ENCODE measurements around the gene PIH1D2. TPM values are rescaled to one million over a fixed set of nuclear protein-coding genes. Genes with fewer than 3 reads are reported as not detected.
"Not testable (repeated sequence)": the region's sequence is repeated elsewhere in the genome, so short reads cannot be mapped to it uniquely, and the experiment has no call there.

PIH1D2 gene
- total and polyA plus RNA-seq, 2 donors (not counting 1 experiment from before 2014, with no cell fraction given), result 0.06 to 0.67 TPM

- H3K36me3 ChIP-seq (replicated peaks in 1 of 2; ENCODE audit: control extremely low read depth in 1 of 2, control insufficient read depth in 1 of 2, extremely low read depth in 1 of 2, insufficient read depth in 2 of 2, low read length in 1 of 2), result peaks cover 3 to 36% of the 10 kb centered on the region in 2 experiments
- intact Hi-C loops (cut with micrococcal nuclease), result no loop called here
- no peaks in the 10 kb centered on the region for H3K27me3 Mint-ChIP-seq
- H3K4me2 ChIP-seq (replicated peaks; ENCODE audit: low read depth, low read length, poor library complexity, severe bottlenecking), result no peak overlapping the region
- no peak overlapping the region for H2AFZ ChIP-seq (ENCODE audit: insufficient read depth, low read depth, low read length, poor library complexity, severe bottlenecking)
- no peaks in the 10 kb centered on the region for H3K27me3 ChIP-seq (replicated peaks in 1 of 4; ENCODE audit: control extremely low read depth in 1 of 4, control insufficient read depth in 3 of 4, insufficient read depth in 4 of 4, low read length in 3 of 4)
- TF ChIP-seq EZH2 (IDR thresholded peaks at IDR 0.05; ENCODE audit: borderline replicate concordance, insufficient read depth, low read depth, low read length, poor library complexity, severe bottlenecking), result no peak
- TF ChIP-seq, protein P1, sequence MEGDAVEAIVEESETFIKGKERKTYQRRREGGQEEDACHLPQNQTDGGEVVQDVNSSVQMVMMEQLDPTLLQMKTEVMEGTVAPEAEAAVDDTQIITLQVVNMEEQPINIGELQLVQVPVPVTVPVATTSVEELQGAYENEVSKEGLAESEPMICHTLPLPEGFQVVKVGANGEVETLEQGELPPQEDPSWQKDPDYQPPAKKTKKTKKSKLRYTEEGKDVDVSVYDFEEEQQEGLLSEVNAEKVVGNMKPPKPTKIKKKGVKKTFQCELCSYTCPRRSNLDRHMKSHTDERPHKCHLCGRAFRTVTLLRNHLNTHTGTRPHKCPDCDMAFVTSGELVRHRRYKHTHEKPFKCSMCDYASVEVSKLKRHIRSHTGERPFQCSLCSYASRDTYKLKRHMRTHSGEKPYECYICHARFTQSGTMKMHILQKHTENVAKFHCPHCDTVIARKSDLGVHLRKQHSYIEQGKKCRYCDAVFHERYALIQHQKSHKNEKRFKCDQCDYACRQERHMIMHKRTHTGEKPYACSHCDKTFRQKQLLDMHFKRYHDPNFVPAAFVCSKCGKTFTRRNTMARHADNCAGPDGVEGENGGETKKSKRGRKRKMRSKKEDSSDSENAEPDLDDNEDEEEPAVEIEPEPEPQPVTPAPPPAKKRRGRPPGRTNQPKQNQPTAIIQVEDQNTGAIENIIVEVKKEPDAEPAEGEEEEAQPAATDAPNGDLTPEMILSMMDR (IDR thresholded peaks at IDR 0.05), result no peak
- no peak overlapping the region for H3K4me3 Mint-ChIP-seq
- H3K4me1 Mint-ChIP-seq, result no peaks in the 10 kb centered on the region
- peaks cover 8% of the 10 kb centered on the region for H3K79me2 ChIP-seq (ENCODE audit: control insufficient read depth, insufficient read depth, low read length)
- CTCF ChIA-PET, result interaction anchor here (2.0 kb wide), 1 partner anchor 17 kb away, joined by 7 read pairs; no protein-coding TSS in a partner anchor
- no peak overlapping the region for H3K4me3 ChIP-seq (ENCODE audit: control extremely low read depth in 1 of 5, extremely low read depth in 1 of 5, insufficient read depth in 1 of 5, low read depth in 2 of 5, low read length in 4 of 5)
- no peaks in the 10 kb centered on the region for H3K4me1 ChIP-seq (ENCODE audit: control insufficient read depth in 2 of 2, insufficient read depth in 2 of 2, low read length in 2 of 2)
- no peaks in the 10 kb centered on the region for H3K9me3 ChIP-seq (ENCODE audit: control extremely low read depth in 1 of 3, control insufficient read depth in 2 of 3, insufficient read depth in 1 of 3, low read length in 2 of 3)
- DNase-seq (no peak), ATAC-seq (ENCODE audit: low read depth) (no peak)
- POLR2A ChIA-PET, result no interaction called here
- H3K9me3 Mint-ChIP-seq (ENCODE audit: insufficient read depth), result no peaks in the 10 kb centered on the region
- H3K9ac ChIP-seq (ENCODE audit: low read length), result no peak overlapping the region
- H3K27ac Mint-ChIP-seq, result no peak overlapping the region
- no peak overlapping the region for H3K27ac ChIP-seq (ENCODE audit: low read length in 2 of 2)
- H4K20me1 ChIP-seq (ENCODE audit: control insufficient read depth, insufficient read depth, low read length, poor library complexity, severe bottlenecking), result no peaks in the 10 kb centered on the region
Measured at GRCh38 chr11:112096194-112096593, 22.4 kb upstream of the PIH1D2 start.

DNA sequence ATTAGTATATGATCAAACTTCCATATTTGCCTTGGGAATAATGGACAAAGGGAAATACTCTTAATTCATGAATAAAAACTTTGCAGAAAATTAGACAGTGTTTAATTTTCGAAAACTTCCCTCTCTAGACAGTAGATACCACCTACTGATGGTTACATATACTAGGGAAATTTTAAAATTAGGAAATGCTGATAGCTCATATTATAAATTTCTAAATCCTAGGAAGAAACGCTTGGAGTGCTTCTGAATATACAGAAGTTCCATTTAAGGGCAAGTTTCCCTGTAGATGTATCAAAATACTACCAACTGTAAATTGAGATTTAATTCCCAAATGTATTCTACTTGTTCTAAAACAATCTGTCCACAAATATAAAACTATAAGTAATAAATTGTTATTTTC, 21.5 kb upstream of the PIH1D2 start:
- H3K4me1 Mint-ChIP-seq; intact Hi-C loops (cut with micrococcal nuclease); H3K27me3 ChIP-seq (replicated peaks in 1 of 4; ENCODE audit: control extremely low read depth in 1 of 4, control insufficient read depth in 3 of 4, insufficient read depth in 4 of 4, low read length in 3 of 4); H3K9me3 ChIP-seq (ENCODE audit: control extremely low read depth in 1 of 3, control insufficient read depth in 2 of 3, insufficient read depth in 1 of 3, low read length in 2 of 3); H3K4me3 Mint-ChIP-seq; H3K27ac ChIP-seq (ENCODE audit: low read length in 2 of 2); DNase-seq; ATAC-seq (ENCODE audit: low read depth); H3K4me2 ChIP-seq (replicated peaks; ENCODE audit: low read depth, low read length, poor library complexity, severe bottlenecking); H3K4me1 ChIP-seq (ENCODE audit: control insufficient read depth in 2 of 2, insufficient read depth in 2 of 2, low read length in 2 of 2); H3K4me3 ChIP-seq (ENCODE audit: control extremely low read depth in 1 of 5, extremely low read depth in 1 of 5, insufficient read depth in 1 of 5, low read depth in 2 of 5, low read length in 4 of 5); H3K27ac Mint-ChIP-seq; H3K79me2 ChIP-seq (ENCODE audit: control insufficient read depth, insufficient read depth, low read length); H3K27me3 Mint-ChIP-seq; H2AFZ ChIP-seq (ENCODE audit: insufficient read depth, low read depth, low read length, poor library complexity, severe bottlenecking); POLR2A ChIA-PET; H4K20me1 ChIP-seq (ENCODE audit: control insufficient read depth, insufficient read depth, low read length, poor library complexity, severe bottlenecking); H3K9me3 Mint-ChIP-seq (ENCODE audit: insufficient read depth); H3K9ac ChIP-seq (ENCODE audit: low read length): not testable (repeated sequence)
- WGBS (ENCODE audit: insufficient coverage), result no CpG with 5 or more reads among the region's 2 CpGs
- CTCF ChIA-PET, result interaction anchor here (1.0 to 1.6 kb wide), 2 partner anchors 19 to 184 kb away, joined by 4 read pairs; no protein-coding TSS in a partner anchor
- H3K36me3 ChIP-seq (replicated peaks in 1 of 2; ENCODE audit: control extremely low read depth in 1 of 2, control insufficient read depth in 1 of 2, extremely low read depth in 1 of 2, insufficient read depth in 2 of 2, low read length in 1 of 2), result peaks cover 3 to 44% of the 10 kb centered on the region in 2 experiments
